HepG2 (cell line): ENCODE data around the gene AIF1. TPM values are rescaled to one million over a fixed set of nuclear protein-coding genes. Genes with fewer than 3 reads are reported as not detected.

Experiments used
- FIP1L1 ChIP-seq: fragments of 200-400 bp; formaldehyde crosslinking; IDR thresholded peaks from 2 replicates; pipeline ENCODE4 v1.6.1; 2018; ENCODE audit warnings: low read depth, mild to moderate bottlenecking, low read length, moderate library complexity, borderline replicate concordance; ENCODE audit not compliant: insufficient read depth
- GATA4 ChIP-seq: sonication (generic); IDR thresholded peaks from 2 replicates; pipeline ENCODE4 v1.6.1; 2016; ENCODE audit warnings: antibody characterized with exemption, low read depth, borderline replicate concordance
- GLMP ChIP-seq: sonication (generic); formaldehyde crosslinking; IDR thresholded peaks from 2 replicates; pipeline ENCODE4 v1.9.0; 2021; ENCODE audit warnings: missing genetic modification reagents, mild to moderate bottlenecking, borderline replicate concordance
- GPN1 ChIP-seq: sonication (generic); formaldehyde crosslinking; IDR thresholded peaks from 2 replicates; pipeline ENCODE4 v1.5.1; 2020; ENCODE audit warnings: missing genetic modification reagents, borderline replicate concordance
- HOXA3 ChIP-seq: sonication (generic); formaldehyde crosslinking; IDR thresholded peaks from 2 replicates; pipeline ENCODE4 v1.5.0; 2020; ENCODE audit warnings: missing genetic modification reagents
- IRF2 ChIP-seq: IDR thresholded peaks from 2 replicates; pipeline ENCODE4 v1.6.1; 2018; ENCODE audit warnings: missing genetic modification reagents, missing compliant biosample characterization
- KDM4B ChIP-seq: sonication (generic); formaldehyde crosslinking; IDR thresholded peaks from 2 replicates; pipeline ENCODE4 v1.4.0; 2020; ENCODE audit warnings: missing genetic modification reagents
- KLF11 ChIP-seq: IDR thresholded peaks from 2 replicates; pipeline ENCODE4 v1.6.1; 2016; ENCODE audit warnings: missing compliant biosample characterization
- MATR3 ChIP-seq: sonication (generic); formaldehyde crosslinking; IDR thresholded peaks from 2 replicates; pipeline ENCODE4 v1.4.0; 2020; ENCODE audit warnings: missing genetic modification reagents
- MBD4 ChIP-seq: IDR thresholded peaks from 2 replicates; pipeline ENCODE4 v1.6.1; 2012; ENCODE audit warnings: low read length, inconsistent platforms, borderline replicate concordance
- MEIS2 ChIP-seq: sonication (generic); formaldehyde crosslinking; IDR thresholded peaks from 2 replicates; pipeline ENCODE4 v1.9.0; 2021; ENCODE audit warnings: mild to moderate bottlenecking, missing genetic modification reagents
- MXD3 ChIP-seq: IDR thresholded peaks from 2 replicates; pipeline ENCODE4 v1.6.1; 2016; ENCODE audit warnings: mild to moderate bottlenecking, missing biosample characterization, missing genetic modification reagents
- RARG ChIP-seq: sonication (generic); formaldehyde crosslinking; IDR thresholded peaks from 2 replicates; pipeline ENCODE4 v1.4.0; 2020; ENCODE audit warnings: low read depth, mild to moderate bottlenecking, missing genetic modification reagents
- SP1 ChIP-seq, 2 experiments: fragments of 450-650 bp in 1 of 2; sonication (generic) in 1 of 2; formaldehyde crosslinking in 1 of 2; IDR thresholded peaks; 2 replicates each; pipeline versions ENCODE4 v1.4.0 to v1.6.1; 2016 to 2020; ENCODE audit warnings: missing genetic modification reagents in 1 of 2
- ZBTB37 ChIP-seq: sonication (generic); formaldehyde crosslinking; IDR thresholded peaks from 2 replicates; pipeline ENCODE4 v1.4.0; 2020; ENCODE audit warnings: mild to moderate bottlenecking, missing genetic modification reagents
- ZFP82 ChIP-seq: sonication (generic); formaldehyde crosslinking; IDR thresholded peaks from 2 replicates; pipeline ENCODE4 v1.5.1; 2020; ENCODE audit warnings: mild to moderate bottlenecking, missing genetic modification reagents, borderline replicate concordance
- ZNF235 ChIP-seq: sonication (generic); formaldehyde crosslinking; IDR thresholded peaks from 2 replicates; pipeline ENCODE4 v1.8.1; 2023; ENCODE audit warnings: mild to moderate bottlenecking, missing genetic modification reagents, borderline replicate concordance
- ZNF33A ChIP-seq: sonication (generic); formaldehyde crosslinking; IDR thresholded peaks from 2 replicates; pipeline ENCODE4 v1.5.1; 2020; ENCODE audit warnings: missing genetic modification reagents, mild to moderate bottlenecking, moderate library complexity, borderline replicate concordance
- ZNF350 ChIP-seq: sonication (generic); formaldehyde crosslinking; IDR thresholded peaks from 2 replicates; pipeline ENCODE4 v1.4.0; 2020; ENCODE audit warnings: mild to moderate bottlenecking, low read depth, missing genetic modification reagents, borderline replicate concordance
- ZNF354B ChIP-seq: sonication (generic); formaldehyde crosslinking; IDR thresholded peaks from 2 replicates; pipeline ENCODE4 v1.8.0; 2022; ENCODE audit warnings: mild to moderate bottlenecking, missing genetic modification reagents
- ZNF563 ChIP-seq: sonication (generic); formaldehyde crosslinking; IDR thresholded peaks from 2 replicates; pipeline ENCODE4 v1.8.0; 2022; ENCODE audit warnings: mild to moderate bottlenecking, moderate library complexity, missing genetic modification reagents
- ZNF567 ChIP-seq: sonication (generic); formaldehyde crosslinking; IDR thresholded peaks from 2 replicates; pipeline ENCODE4 v1.8.1; 2023; ENCODE audit warnings: mild to moderate bottlenecking, missing genetic modification reagents, borderline replicate concordance
- ZNF607 ChIP-seq: sonication (generic); formaldehyde crosslinking; IDR thresholded peaks from 2 replicates; pipeline ENCODE4 v1.5.1; 2020; ENCODE audit warnings: missing genetic modification reagents, mild to moderate bottlenecking, borderline replicate concordance
- ZNF773 ChIP-seq: sonication (generic); formaldehyde crosslinking; IDR thresholded peaks from 2 replicates; pipeline ENCODE4 v1.4.0; 2020; ENCODE audit warnings: missing genetic modification reagents, borderline replicate concordance
- ZSCAN31 ChIP-seq: sonication (generic); formaldehyde crosslinking; IDR thresholded peaks from 2 replicates; pipeline ENCODE4 v1.5.0; 2020; ENCODE audit warnings: low read depth, mild to moderate bottlenecking, missing genetic modification reagents
- polyA plus RNA-seq, 8 experiments: library from polyadenylated mRNA; depleted of rRNA in 3 of 8; stranded (reverse) in 7 of 8; unstranded in 1 of 8; fragments of >200 nt; fragmentation: Illumina TruSeq in 4 of 8; extraction: Trizol in 4 of 8; gene quantifications; 2 replicates each; pipeline versions ENCODE4 v1.2.1 to v1.2.3, GENCODE V29; 2011 to 2016; ENCODE audit warnings: low read depth in 4 of 8, missing spikeins in 1 of 8, mixed read lengths in 1 of 8; ENCODE audit not compliant: insufficient read depth in 1 of 8
- total RNA-seq, 5 experiments: library from RNA; depleted of rRNA; stranded (reverse); fragments of >200 nt; fragmentation: Illumina TruSeq; extraction: Trizol; gene quantifications; 2 replicates each; pipeline ENCODE4 v1.2.3, GENCODE V29; 2016; ENCODE audit warnings: low read depth in 1 of 5

AIF1 gene
- total and polyA plus RNA-seq, 2 of the 13 experiments (the other 11 are each of a cell fraction or from before 2014, with no cell fraction given) = 1.5 TPM; not detected in 1

GRCh38 chr6:31619805-31620585 lies 5.0 kb downstream of the AIF1 start (continued):
- TF ChIP-seq ZNF773 = peak; percentile 77
- peak; percentile 21; the same call in 1 of the 2 replicates for TF ChIP-seq ZSCAN31 (CRISPR knock-in tag)
- TF ChIP-seq GLMP (CRISPR knock-in tag) = no peak
- peak; percentile 47; the same call in 1 of the 2 replicates for TF ChIP-seq GATA4
- TF ChIP-seq MBD4 = no peak
- TF ChIP-seq ZBTB37 = no peak
- 0 out of 2 replicates have a peak, but pooled peaks have one; percentile 63 for TF ChIP-seq FIP1L1
- TF ChIP-seq KDM4B = no peak; the same call in 1 of the 2 replicates
- peak; percentile 26 for TF ChIP-seq ZNF235 (CRISPR knock-in tag)
- TF ChIP-seq IRF2 = no peak
- peak; percentile 91; the same call in 1 of the 2 replicates for TF ChIP-seq RARG
- TF ChIP-seq ZNF33A (CRISPR knock-in tag) = no peak
- no peak for TF ChIP-seq MATR3 (CRISPR knock-in tag)
- TF ChIP-seq ZNF350 = no peak; the same call in 1 of the 2 replicates
- TF ChIP-seq GPN1 (CRISPR knock-in tag) = no peak
- peak; percentile 89 for TF ChIP-seq KLF11 (CRISPR knock-in tag)
- TF ChIP-seq SP1 (IDR thresholded peaks at IDR 0.05) = no peak
- TF ChIP-seq SP1 (CRISPR knock-in tag; IDR thresholded peaks at IDR 0.05) = peak; percentile 92; the same call in 1 of the 2 replicates
- no peak for TF ChIP-seq ZFP82 (CRISPR knock-in tag)
- TF ChIP-seq HOXA3 = no peak; the same call in none of the 2 replicates
- TF ChIP-seq ZNF607 = peak; percentile 59; the same call in 1 of the 2 replicates
- no peak for TF ChIP-seq ZNF567
- peak; percentile 50; the same call in 1 of the 2 replicates for TF ChIP-seq MXD3 (CRISPR knock-in tag)
- peak; percentile 93; the same call in 1 of the 2 replicates for TF ChIP-seq ZNF354B (CRISPR knock-in tag)
- TF ChIP-seq MEIS2 (CRISPR knock-in tag) = 0 out of 2 replicates have a peak, but pooled peaks have one; percentile 84
- no peak; the same call in 1 of the 2 replicates for TF ChIP-seq ZNF563
